Cardiac muscle cell (in vitro differentiated cells and primary cell): ENCODE results near the gene GDF11. TPM values are rescaled to one million over a fixed set of nuclear protein-coding genes. Genes with fewer than 3 reads are reported as not detected.

Source experiments
- DNase-seq, 2 donors: peaks; one replicate each; pipeline versions ENCODE4 v3.0.0 to v3.0.0-alpha.2; 2010 to 2017; ENCODE audit warnings: low read depth in 1 of 2, low spot score in 1 of 2
- H3K27ac ChIP-seq: fragments of 200-600 bp; sonication (generic); 2 replicates; pipeline ENCODE4 v1.5.1; 2016
- H3K27me3 ChIP-seq: fragments of 200-600 bp; sonication (generic); 2 replicates; pipeline ENCODE4 v1.6.0; 2016; ENCODE audit warnings: control low read depth
- H3K36me3 ChIP-seq: fragments of 200-600 bp; sonication (generic); 2 replicates; pipeline ENCODE4 v1.5.1; 2016; ENCODE audit warnings: control low read depth
- H3K4me1 ChIP-seq: fragments of 200-600 bp; sonication (generic); 2 replicates; pipeline ENCODE4 v1.8.1; 2017; ENCODE audit warnings: low read depth, mild to moderate bottlenecking, mixed run types
- H3K4me3 ChIP-seq: fragments of 200-600 bp; sonication (generic); 2 replicates; pipeline ENCODE4 v1.5.1; 2016; ENCODE audit warnings: mild to moderate bottlenecking
- H3K9me3 ChIP-seq: fragments of 200-600 bp; sonication (generic); 2 replicates; pipeline ENCODE4 v1.5.1; 2017; ENCODE audit warnings: low read depth, mild to moderate bottlenecking, control low read depth
- CTCF ChIP-seq: IDR thresholded peaks from 2 replicates; pipeline ENCODE4 v1.5.1; 2012; ENCODE audit warnings: low read depth, mild to moderate bottlenecking, low read length
- polyA plus RNA-seq: library from polyadenylated mRNA; unstranded; fragments of >200 nt; fragmentation: Nextera tagmentation; extraction: Ambion mirVana; gene quantifications from 2 replicates; pipeline ENCODE4 v1.2.1, GENCODE V29; 2016
- total RNA-seq: library from RNA; depleted of rRNA; stranded (reverse); fragments of >200 nt; gene quantifications from 2 replicates; pipeline ENCODE4 v1.2.3, GENCODE V29; 2016

GDF11 gene
- total and polyA plus RNA-seq, 2 experiments from 2014 or later = 13.5 to 54.2 TPM

GRCh38 chr12:55719371-55719770 is 23.6 kb upstream of the GDF11 start:
- no peaks in the 10 kb centered on the region for H3K9me3 ChIP-seq
- H3K27me3 ChIP-seq = no peaks in the 10 kb centered on the region
- H3K27ac ChIP-seq = no peak overlapping the region
- no peak for DNase-seq
- no peak for TF ChIP-seq CTCF
- H3K4me1 ChIP-seq = peaks cover 6% of the 10 kb centered on the region
- H3K36me3 ChIP-seq = peaks cover 3% of the 10 kb centered on the region
- H3K4me3 ChIP-seq = no peak overlapping the region

GRCh38 chr12:55720071-55720564 is 22.8 kb upstream of the GDF11 start, which contains the start of gene RDH5:
Gene RDH5 (plus strand): TSS chr12:55720393. CDS start chr12:55721185, 792 bp downstream.
- Histone ChIP-seq H3K27ac (peak within 1 kb of the TSS; percentile 6), H3K36me3 (peaks cover 4% of the 10 kb centered on the region), H3K4me1 (peaks cover 6% of the 10 kb centered on the region), H3K27me3 (no peaks in the 10 kb centered on the region), H3K9me3 (no peaks in the 10 kb centered on the region), H3K4me3 (no peak within 1 kb of the TSS)
- peak in 1 of 2 donors; percentile 83 for DNase-seq
- TF ChIP-seq CTCF = no peak

GRCh38 chr12:55720894-55721444 is 22.0 kb upstream of the GDF11 start:
- no peak overlapping the region for H3K4me3 ChIP-seq
- no peak overlapping the region for H3K27ac ChIP-seq
- no peaks in the 10 kb centered on the region for H3K9me3 ChIP-seq
- no peaks in the 10 kb centered on the region for H3K27me3 ChIP-seq
- peak in 1 of 2 donors; percentile 91 for DNase-seq
- H3K4me1 ChIP-seq = peaks cover 6% of the 10 kb centered on the region
- TF ChIP-seq CTCF = peak; percentile 50
- H3K36me3 ChIP-seq = peaks cover 7% of the 10 kb centered on the region

GRCh38 chr12:55721601-55722213 is 21.2 kb upstream of the GDF11 start:
- Histone ChIP-seq H3K9me3 (no peaks in the 10 kb centered on the region), H3K27ac (no peak overlapping the region), H3K27me3 (no peaks in the 10 kb centered on the region), H3K4me3 (no peak overlapping the region), H3K36me3 (peaks cover 10% of the 10 kb centered on the region), H3K4me1 (peaks cover 3% of the 10 kb centered on the region)
- no peak for DNase-seq
- no peak for TF ChIP-seq CTCF

GRCh38 chr12:55722948-55723347 is 20.0 kb upstream of the GDF11 start:
- TF ChIP-seq CTCF = no peak
- Histone ChIP-seq H3K4me1 (peaks cover 6% of the 10 kb centered on the region), H3K27me3 (no peaks in the 10 kb centered on the region), H3K4me3 (no peak overlapping the region), H3K36me3 (peaks cover 11% of the 10 kb centered on the region), H3K9me3 (no peaks in the 10 kb centered on the region), H3K27ac (peak overlapping the region; percentile 21)
- no peak for DNase-seq
